ENCODE results near the gene FXYD5. TPM values are rescaled to one million over a fixed set of nuclear protein-coding genes. Genes with fewer than 3 reads are reported as not detected.

FXYD5 gene
- total RNA-seq, 1 donor from 2014 or later, result 88.4 TPM

GRCh38 chr19:35212241-35212640 lies 57.7 kb downstream of the FXYD5 start:
- no peak for DNase-seq (ENCODE audit: low spot score)

- peak; percentile 93 for DNase-seq (ENCODE audit: low spot score)
These were observed 59.4 kb downstream of the FXYD5 start for GRCh38 chr19:35213663-35214632.

GRCh38 chr19:35214766-35215422 lies 60.4 kb downstream of the FXYD5 start:
- DNase-seq (ENCODE audit: low spot score), result no peak

- no peak for DNase-seq (ENCODE audit: low spot score)
These were observed 61.7 kb downstream of the FXYD5 start for GRCh38 chr19:35216016-35216832.

GRCh38 chr19:35216833-35217648 lies 62.5 kb downstream of the FXYD5 start:
- DNase-seq (ENCODE audit: low spot score), result peak; percentile 56

- DNase-seq (ENCODE audit: low spot score), result no peak
These were observed 63.1 kb downstream of the FXYD5 start for GRCh38 chr19:35217649-35217990.

- DNase-seq (ENCODE audit: low spot score), result no peak
These were observed 64.5 kb downstream of the FXYD5 start for GRCh38 chr19:35219008-35219407.

Other genes starting within 250 kb of the FXYD5 start
- gene ZNF30, start 227.8 kb upstream of the FXYD5 start, total RNA-seq, result 3.8 TPM
- 8.9 TPM for gene ZNF792, start 190.5 kb upstream of the FXYD5 start, total RNA-seq
- gene GRAMD1A, start 154.4 kb upstream of the FXYD5 start, total RNA-seq, result 31.7 TPM
- gene SCN1B, start 124.3 kb upstream of the FXYD5 start, total RNA-seq, result 4.8 TPM
- gene HPN, start 113.0 kb upstream of the FXYD5 start, total RNA-seq, result 21.4 TPM
- 139 TPM for gene FXYD3, start 38.9 kb upstream of the FXYD5 start, total RNA-seq
- 8.9 TPM for gene LGI4, start 19.7 kb upstream of the FXYD5 start, total RNA-seq
- 94.0 TPM for gene FXYD1, start 15.9 kb upstream of the FXYD5 start, total RNA-seq
- not detected for gene FXYD7, start 11.5 kb upstream of the FXYD5 start, total RNA-seq
- not detected for gene FAM187B, start 74.0 kb downstream of the FXYD5 start, total RNA-seq
- 229 TPM for gene LSR, start 94.3 kb downstream of the FXYD5 start, total RNA-seq
- 174 TPM for gene USF2, start 114.2 kb downstream of the FXYD5 start, total RNA-seq
- 1.2 TPM for gene HAMP, start 127.8 kb downstream of the FXYD5 start, total RNA-seq
- gene MAG, start 137.4 kb downstream of the FXYD5 start, total RNA-seq, result not detected
- 4.2 TPM for gene CD22, start 174.5 kb downstream of the FXYD5 start, total RNA-seq
- not detected for gene FFAR1, start 193.2 kb downstream of the FXYD5 start, total RNA-seq
- gene FFAR3, start 203.7 kb downstream of the FXYD5 start, total RNA-seq, result 0.29 TPM
- gene GPR42, start 216.3 kb downstream of the FXYD5 start, total RNA-seq, result not detected

Data from mucosa of gallbladder (tissue), 1 donor.